Stimulated activated naive B cell treated with anti-CD40 and anti-IgM and Interleukin-4, amounts not matched to agents 10 μg/mL and 1 μg/mL and 100 μg/mL, for 72 hours (primary cell): ENCODE results near the gene ZNF687.
"Not testable (repeated sequence)": the region's sequence is repeated elsewhere in the genome, so short reads cannot be mapped to it uniquely, and the experiment has no call there.

Experiments used
- ATAC-seq, 2 donors: fragments of 150-1000 bp; cut with Tn5 transposase; replicated peaks; 2 replicates each; pipeline ENCODE4 v1.10.0; 2021; ENCODE audit warnings: moderate library complexity in 1 of 2
- DNase-seq: peaks from one replicate; pipeline ENCODE4 v3.0.0; 2021
- H3K27ac Mint-ChIP-seq: one replicate; pipeline ENCODE4 v1.8.0; 2022; ENCODE audit warnings: mild to moderate bottlenecking, mixed read lengths
- H3K27me3 Mint-ChIP-seq, 2 donors: one replicate each; pipeline ENCODE4 v1.8.0; 2022; ENCODE audit warnings: mixed read lengths in 2 of 2
- H3K36me3 Mint-ChIP-seq, 2 donors: one replicate each; pipeline ENCODE4 v1.8.0; 2022; ENCODE audit warnings: mixed read lengths in 2 of 2, mild to moderate bottlenecking in 1 of 2
- H3K4me1 Mint-ChIP-seq, 2 donors: one replicate each; pipeline ENCODE4 v1.8.0; 2022; ENCODE audit warnings: mixed read lengths in 2 of 2, mild to moderate bottlenecking in 1 of 2
- H3K4me3 Mint-ChIP-seq, 2 donors: one replicate each; pipeline ENCODE4 v1.8.0; 2022; ENCODE audit warnings: mild to moderate bottlenecking in 2 of 2, mixed read lengths in 2 of 2, moderate library complexity in 1 of 2
- H3K9me3 Mint-ChIP-seq, 2 donors: one replicate each; pipeline ENCODE4 v1.8.0; 2022; ENCODE audit warnings: mixed read lengths in 2 of 2, mild to moderate bottlenecking in 1 of 2

Gene ZNF687

GRCh38 chr1:151266315-151266714 lies 15.8 kb upstream of the ZNF687 start:
- H3K36me3 Mint-ChIP-seq, result peaks cover 52 to 61% of the 10 kb centered on the region in 2 donors
- no peaks in the 10 kb centered on the region for H3K9me3 Mint-ChIP-seq
- DNase-seq (no peak), ATAC-seq (no peak)
- no peaks in the 10 kb centered on the region for H3K27me3 Mint-ChIP-seq
- H3K27ac Mint-ChIP-seq, result peak overlapping the region; percentile 67
- H3K4me3 Mint-ChIP-seq, result no peak overlapping the region
- H3K4me1 Mint-ChIP-seq, result peaks cover 11 to 31% of the 10 kb centered on the region in 2 donors

GRCh38 chr1:151266821-151267220 lies 15.3 kb upstream of the ZNF687 start:
- ATAC-seq, result no peak
- Mint-ChIP-seq H3K27me3 (no peaks in the 10 kb centered on the region), H3K9me3 (no peaks in the 10 kb centered on the region), H3K4me1 (peaks cover 11 to 31% of the 10 kb centered on the region in 2 donors), H3K36me3 (peaks cover 57 to 66% of the 10 kb centered on the region in 2 donors), H3K27ac (no peak overlapping the region), H3K4me3 (no peak overlapping the region)
- DNase-seq, result no peak

GRCh38 chr1:151267760-151268159 lies 14.3 kb upstream of the ZNF687 start:
- H3K36me3 Mint-ChIP-seq, result peaks cover 53 to 64% of the 10 kb centered on the region in 2 donors
- DNase-seq, result no peak

GRCh38 chr1:151273924-151274466 lies 8.1 kb upstream of the ZNF687 start:
- Mint-ChIP-seq H3K4me1 (peaks cover 29 to 37% of the 10 kb centered on the region in 2 donors), H3K36me3 (peaks cover 35 to 45% of the 10 kb centered on the region in 2 donors), H3K27me3 (no peaks in the 10 kb centered on the region), H3K4me3 (no peak overlapping the region), H3K27ac (peak overlapping the region; percentile 4), H3K9me3 (peaks cover 4 to 8% of the 10 kb centered on the region in 2 donors)
- DNase-seq, result no peak
- no peak for ATAC-seq

More at GRCh38 chr1:151267760-151268159, 14.3 kb upstream of the ZNF687 start:
- H3K4me3 Mint-ChIP-seq, result no peak overlapping the region
- H3K27ac Mint-ChIP-seq, result no peak overlapping the region
- no peak for ATAC-seq
- H3K4me1 Mint-ChIP-seq, result peaks cover 11 to 22% of the 10 kb centered on the region in 2 donors
- no peaks in the 10 kb centered on the region for H3K9me3 Mint-ChIP-seq
- no peaks in the 10 kb centered on the region for H3K27me3 Mint-ChIP-seq

- Mint-ChIP-seq H3K36me3 (peaks cover 32 to 41% of the 10 kb centered on the region in 2 donors), H3K4me1 (peaks cover 31 to 46% of the 10 kb centered on the region in 2 donors)
- ATAC-seq, H3K9me3 Mint-ChIP-seq, H3K27me3 Mint-ChIP-seq, H3K27ac Mint-ChIP-seq, H3K4me3 Mint-ChIP-seq, DNase-seq: not testable (repeated sequence)
These were observed 6.8 kb upstream of the ZNF687 start for GRCh38 chr1:151275341-151275740.

GRCh38 chr1:151277249-151277648 lies 4.8 kb upstream of the ZNF687 start:
- peaks cover 24 to 30% of the 10 kb centered on the region in 2 donors for H3K36me3 Mint-ChIP-seq
- peak overlapping the region; percentile 94 for H3K27ac Mint-ChIP-seq
- ATAC-seq, result peak; percentile 43 to 46
- peak; percentile 69 for DNase-seq
- peak overlapping the region; percentile 57 to 61 for H3K4me3 Mint-ChIP-seq
- H3K9me3 Mint-ChIP-seq, result peaks cover 5 to 8% of the 10 kb centered on the region in 2 donors
- peaks cover 31 to 46% of the 10 kb centered on the region in 2 donors for H3K4me1 Mint-ChIP-seq
- H3K27me3 Mint-ChIP-seq, result no peaks in the 10 kb centered on the region

- H3K36me3 Mint-ChIP-seq, result peaks cover 27 to 35% of the 10 kb centered on the region in 2 donors
These were observed 702 bp upstream of the ZNF687 start for GRCh38 chr1:151281225-151281968.

GRCh38 chr1:151282883-151283725 lies 1.0 kb downstream of the ZNF687 start:
- DNase-seq (peak; percentile 34), ATAC-seq (peak in 1 of 2 donors; percentile 6)
- Mint-ChIP-seq H3K36me3 (peaks cover 26 to 38% of the 10 kb centered on the region in 2 donors), H3K27me3 (no peaks in the 10 kb centered on the region), H3K9me3 (peaks cover 0 to 2% of the 10 kb centered on the region in 2 donors), H3K27ac (peak overlapping the region; percentile 99), H3K4me3 (peak overlapping the region; percentile 91 to 98), H3K4me1 (peaks cover 29 to 51% of the 10 kb centered on the region in 2 donors)

More at GRCh38 chr1:151281225-151281968, 702 bp upstream of the ZNF687 start:
- peaks cover 41 to 60% of the 10 kb centered on the region in 2 donors for H3K4me1 Mint-ChIP-seq
- peak; percentile 26 to 44 for ATAC-seq
- peak overlapping the region; percentile 99 for H3K27ac Mint-ChIP-seq
- H3K4me3 Mint-ChIP-seq, result peak overlapping the region; percentile 91 to 98
- no peaks in the 10 kb centered on the region for H3K27me3 Mint-ChIP-seq
- DNase-seq, result peak; percentile 94
- peaks cover 5 to 7% of the 10 kb centered on the region in 2 donors for H3K9me3 Mint-ChIP-seq

GRCh38 chr1:151284013-151284577 lies 2.0 kb downstream of the ZNF687 start:
- DNase-seq (no peak), ATAC-seq (no peak)
- H3K4me1 Mint-ChIP-seq, result peaks cover 33 to 55% of the 10 kb centered on the region in 2 donors
- peaks cover 31 to 45% of the 10 kb centered on the region in 2 donors for H3K36me3 Mint-ChIP-seq
- no peaks in the 10 kb centered on the region for H3K27me3 Mint-ChIP-seq
- no peaks in the 10 kb centered on the region for H3K9me3 Mint-ChIP-seq
- H3K4me3 Mint-ChIP-seq, result peak overlapping the region; percentile 91 to 98
- peak overlapping the region; percentile 99 for H3K27ac Mint-ChIP-seq

GRCh38 chr1:151286619-151287340 lies 4.7 kb downstream of the ZNF687 start:
- Mint-ChIP-seq H3K4me1 (peaks cover 41 to 62% of the 10 kb centered on the region in 2 donors), H3K36me3 (peaks cover 45 to 60% of the 10 kb centered on the region in 2 donors), H3K27me3 (no peaks in the 10 kb centered on the region), H3K27ac (peak overlapping the region; percentile 57), H3K4me3 (no peak overlapping the region), H3K9me3 (no peaks in the 10 kb centered on the region)
- ATAC-seq (no peak), DNase-seq (no peak)

GRCh38 chr1:151287341-151287699 lies 5.2 kb downstream of the ZNF687 start:
- Mint-ChIP-seq H3K27ac (peak overlapping the region; percentile 57), H3K9me3 (no peaks in the 10 kb centered on the region), H3K4me3 (no peak overlapping the region), H3K4me1 (peaks cover 41 to 66% of the 10 kb centered on the region in 2 donors), H3K36me3 (peaks cover 46 to 62% of the 10 kb centered on the region in 2 donors), H3K27me3 (no peaks in the 10 kb centered on the region)
- DNase-seq (no peak), ATAC-seq (no peak)

GRCh38 chr1:151287767-151288500 lies 5.8 kb downstream of the ZNF687 start:
- Mint-ChIP-seq H3K36me3 (peaks cover 50 to 67% of the 10 kb centered on the region in 2 donors), H3K27ac (no peak overlapping the region), H3K4me3 (no peak overlapping the region), H3K27me3 (no peaks in the 10 kb centered on the region), H3K4me1 (peaks cover 47 to 71% of the 10 kb centered on the region in 2 donors), H3K9me3 (no peaks in the 10 kb centered on the region)
- ATAC-seq, result no peak
- no peak for DNase-seq

GRCh38 chr1:151288502-151288901 lies 6.4 kb downstream of the ZNF687 start:
- Mint-ChIP-seq H3K4me1 (peaks cover 48 to 71% of the 10 kb centered on the region in 2 donors), H3K27ac (peak overlapping the region; percentile 20), H3K36me3 (peaks cover 49 to 67% of the 10 kb centered on the region in 2 donors), H3K27me3 (no peaks in the 10 kb centered on the region), H3K9me3 (no peaks in the 10 kb centered on the region), H3K4me3 (peak overlapping the region in 1 of 2 donors; percentile 37)
- DNase-seq (no peak), ATAC-seq (no peak)
